PFSK-1 (cell line): Measurements from ENCODE around the gene KIAA0232.

ENCODE experiments used
- FOXP2 ChIP-seq: optimal IDR thresholded peaks from 2 replicates; pipeline ENCODE3; 2011; ENCODE audit warnings: borderline replicate concordance, control low read depth, inconsistent platforms; ENCODE audit not compliant: insufficient read depth; ENCODE audit errors: extremely low read length, extremely low read depth
- POLR2AphosphoS5 ChIP-seq: IDR thresholded peaks from 2 replicates; pipeline ENCODE4 v1.6.1; 2012; ENCODE audit warnings: low read depth, mild to moderate bottlenecking, control low read depth, low read length, moderate library complexity
- REST ChIP-seq, 2 experiments: IDR thresholded peaks; 2 replicates each; pipeline versions ENCODE4 v1.6.1 to v1.8.0; 2011 to 2012; ENCODE audit warnings: low read depth in 2 of 2, low read length in 2 of 2, control low read depth in 1 of 2, inconsistent platforms in 1 of 2, mild to moderate bottlenecking in 1 of 2, moderate library complexity in 1 of 2; ENCODE audit not compliant: insufficient read depth in 1 of 2
- SIN3A ChIP-seq: IDR thresholded peaks from 2 replicates; pipeline ENCODE4 v1.6.1; 2012; ENCODE audit warnings: mild to moderate bottlenecking, low read length, moderate library complexity, borderline replicate concordance; ENCODE audit not compliant: insufficient read depth
- TAF1 ChIP-seq: IDR thresholded peaks from 2 replicates; pipeline ENCODE4 v1.6.1; 2012; ENCODE audit warnings: low read length, control low read depth, borderline replicate concordance; ENCODE audit not compliant: insufficient read depth

- TF ChIP-seq REST (IDR thresholded peaks at IDR 0.05; ENCODE audit: insufficient read depth in 1 of 2, low read depth in 2 of 2, low read length in 2 of 2) (no peak), SIN3A (no peak), TAF1 (no peak), POLR2AphosphoS5 (no peak), FOXP2 (no peak)
Measured at GRCh38 chr4:6746721-6747293, 35.7 kb upstream of the KIAA0232 start.
